MM.1S (cell line): ENCODE measurements around the gene PRKCE.
"Not testable (repeated sequence)": the region's sequence is repeated elsewhere in the genome, so short reads cannot be mapped to it uniquely, and the experiment has no call there.

Source experiments
- DNase-seq: peaks from one replicate; pipeline ENCODE4 v3.0.0-alpha.2; 2015
- H2AFZ ChIP-seq: fragments of 300-600 bp; sonication (generic); 2 replicates; pipeline ENCODE4 v1.6.0; 2016; ENCODE audit warnings: antibody characterized with exemption, low read length
- H3F3A ChIP-seq: fragments of 300-600 bp; sonication (generic); 2 replicates; pipeline ENCODE4 v1.6.1; 2016; ENCODE audit warnings: mild to moderate bottlenecking, antibody characterized with exemption, low read length, moderate library complexity, mixed read lengths; ENCODE audit not compliant: insufficient read depth
- H3K27ac ChIP-seq: fragments of 300-600 bp; sonication (generic); 2 replicates; pipeline ENCODE4 v1.5.1; 2016; ENCODE audit warnings: mild to moderate bottlenecking, low read length
- H3K27me3 ChIP-seq: fragments of 300-600 bp; sonication (generic); replicated peaks from 2 replicates; pipeline ENCODE4 v1.6.0; 2016; ENCODE audit warnings: low read length; ENCODE audit not compliant: insufficient read depth
- H3K36me3 ChIP-seq: fragments of 300-600 bp; sonication (generic); replicated peaks from 2 replicates; pipeline ENCODE4 v1.6.1; 2016; ENCODE audit warnings: mild to moderate bottlenecking, low read length, mixed read lengths; ENCODE audit not compliant: insufficient read depth
- H3K4me1 ChIP-seq: fragments of 300-600 bp; sonication (generic); 2 replicates; pipeline ENCODE4 v1.6.1; 2016; ENCODE audit warnings: low read length, mixed read lengths
- H3K4me2 ChIP-seq: fragments of 300-600 bp; sonication (generic); 2 replicates; pipeline ENCODE4 v1.6.0; 2016; ENCODE audit warnings: low read depth, low read length
- H3K4me3 ChIP-seq: fragments of 300-600 bp; sonication (generic); 2 replicates; pipeline ENCODE4 v1.5.1; 2016; ENCODE audit warnings: low read length, mixed read lengths
- H3K79me2 ChIP-seq: fragments of 300-600 bp; sonication (generic); 2 replicates; pipeline ENCODE4 v1.6.1; 2016; ENCODE audit warnings: mixed run types, low read length, mixed read lengths
- H3K9ac ChIP-seq: fragments of 300-600 bp; sonication (generic); 2 replicates; pipeline ENCODE4 v1.6.1; 2016; ENCODE audit warnings: low read length, mixed read lengths
- H3K9me2 ChIP-seq: fragments of 300-600 bp; sonication (generic); replicated peaks from 2 replicates; pipeline ENCODE4 v1.6.1; 2016; ENCODE audit warnings: mild to moderate bottlenecking, low read length, mixed read lengths; ENCODE audit not compliant: insufficient read depth
- H3K9me3 ChIP-seq: fragments of 300-600 bp; sonication (generic); replicated peaks from 2 replicates; pipeline ENCODE4 v1.6.1; 2016; ENCODE audit warnings: mild to moderate bottlenecking, low read length, mixed read lengths; ENCODE audit not compliant: insufficient read depth
- H4K20me1 ChIP-seq: fragments of 300-600 bp; sonication (generic); 2 replicates; pipeline ENCODE4 v1.6.1; 2016; ENCODE audit warnings: mild to moderate bottlenecking, low read length, moderate library complexity, mixed read lengths; ENCODE audit not compliant: insufficient read depth
- CTCF ChIP-seq: fragments of 300-600 bp; sonication (generic); IDR thresholded peaks from 2 replicates; pipeline ENCODE4 v1.5.1; 2016; ENCODE audit warnings: antibody characterized with exemption, low read length, mixed read lengths
- EZH2 ChIP-seq: fragments of 300-600 bp; sonication (generic); optimal IDR thresholded peaks from 2 replicates; pipeline ENCODE3; 2017; ENCODE audit warnings: low read depth, mild to moderate bottlenecking, antibody characterized with exemption, low read length, mixed read lengths
- EZH2phosphoT487 ChIP-seq: fragments of 300-600 bp; sonication (generic); IDR thresholded peaks from 2 replicates; pipeline ENCODE4 v1.6.1; 2018; ENCODE audit warnings: antibody characterized with exemption, low read length

PRKCE gene

GRCh38 chr2:46213906-46214305 lies 562.4 kb downstream of the PRKCE start:
- Histone ChIP-seq H3K9ac (no peak overlapping the region), H3K9me2 (no peaks in the 10 kb centered on the region), H3K79me2 (no peaks in the 10 kb centered on the region), H3K4me2 (no peak overlapping the region), H3K4me1 (peaks cover 5% of the 10 kb centered on the region; the same call in 1 of the 2 replicates), H4K20me1 (no peaks in the 10 kb centered on the region), H3F3A (0 out of 2 replicates have a peak, but pooled peaks cover 4% of the 10 kb centered on the region), H3K36me3 (no peaks in the 10 kb centered on the region), H3K9me3 (no peaks in the 10 kb centered on the region), H3K4me3 (no peak overlapping the region), H2AFZ (no peak overlapping the region), H3K27me3 (no peaks in the 10 kb centered on the region), H3K27ac (no peak overlapping the region)
- no peak for TF ChIP-seq EZH2
- TF ChIP-seq EZH2phosphoT487 = no peak
- no peak for DNase-seq

GRCh38 chr2:46216213-46216612 lies 564.7 kb downstream of the PRKCE start:
- Histone ChIP-seq H3K36me3 (no peaks in the 10 kb centered on the region), H3K9me2 (no peaks in the 10 kb centered on the region), H4K20me1 (no peaks in the 10 kb centered on the region), H3K4me3 (no peak overlapping the region), H3K4me1 (no peaks in the 10 kb centered on the region), H3K9me3 (no peaks in the 10 kb centered on the region), H3K4me2 (no peak overlapping the region), H3K79me2 (no peaks in the 10 kb centered on the region), H3F3A (no peaks in the 10 kb centered on the region), H3K27me3 (no peaks in the 10 kb centered on the region), H2AFZ (no peak overlapping the region), H3K27ac (no peak overlapping the region), H3K9ac (no peak overlapping the region)
- no peak for TF ChIP-seq EZH2phosphoT487
- no peak for TF ChIP-seq EZH2
- no peak for TF ChIP-seq CTCF
- no peak for DNase-seq

GRCh38 chr2:46223514-46223913 lies 572.0 kb downstream of the PRKCE start:
- H3K4me2 ChIP-seq, DNase-seq, H3K9me2 ChIP-seq, H3F3A ChIP-seq, H3K9ac ChIP-seq, H3K27ac ChIP-seq, H3K4me3 ChIP-seq, H3K27me3 ChIP-seq, H3K36me3 ChIP-seq, H4K20me1 ChIP-seq, H3K9me3 ChIP-seq, H2AFZ ChIP-seq, H3K4me1 ChIP-seq, H3K79me2 ChIP-seq: not testable (repeated sequence)

- no peaks in the 10 kb centered on the region for H3K9me3 ChIP-seq
- H3K36me3 ChIP-seq = no peaks in the 10 kb centered on the region
- DNase-seq = no peak
- H3K4me2 ChIP-seq = 0 out of 2 replicates have a peak overlapping the region, but pooled peaks have one; percentile 24
- H3K27ac ChIP-seq = no peak overlapping the region; the same call in 1 of the 2 replicates
- TF ChIP-seq CTCF = no peak
- no peak for TF ChIP-seq EZH2phosphoT487
- 0 out of 2 replicates have a peak, but pooled peaks cover 7% of the 10 kb centered on the region for H3F3A ChIP-seq
- H3K27me3 ChIP-seq = no peaks in the 10 kb centered on the region
- H3K4me3 ChIP-seq = no peak overlapping the region
- H4K20me1 ChIP-seq = no peaks in the 10 kb centered on the region
- no peak overlapping the region for H3K9ac ChIP-seq
- no peaks in the 10 kb centered on the region for H3K79me2 ChIP-seq
- H3K9me2 ChIP-seq = no peaks in the 10 kb centered on the region
- H3K4me1 ChIP-seq = peaks cover 8% of the 10 kb centered on the region
- peak overlapping the region; percentile 32; the same call in 1 of the 2 replicates for H2AFZ ChIP-seq
Measured at GRCh38 chr2:46225150-46225625, 573.7 kb downstream of the PRKCE start.
